ENCODE results near the gene DAD1. TPM values are rescaled to one million over a fixed set of nuclear protein-coding genes. Genes with fewer than 3 reads are reported as not detected.
A peak's percentile ranks its signal among the peaks of the same experiment; 100 is the strongest.

Gene DAD1
- total RNA-seq, 1 donor from 2014 or later = 223 TPM

- no peak for TF ChIP-seq CTCF (IDR thresholded peaks at IDR 0.05)
- DNase-seq (ENCODE audit: extremely low spot score, unreplicated experiment) = no peak
- H3K4me3 Mint-ChIP-seq (ENCODE audit: unreplicated experiment) = peak overlapping the region; percentile 98
- peak overlapping the region; percentile 97 for H3K27ac Mint-ChIP-seq (ENCODE audit: unreplicated experiment)
- no peaks in the 10 kb centered on the region for H3K9me3 Mint-ChIP-seq (ENCODE audit: unreplicated experiment)
- H3K4me1 Mint-ChIP-seq (ENCODE audit: unreplicated experiment) = peaks cover 34% of the 10 kb centered on the region
- H3K27me3 Mint-ChIP-seq (ENCODE audit: unreplicated experiment) = peaks cover 12% of the 10 kb centered on the region
- H3K36me3 Mint-ChIP-seq (ENCODE audit: unreplicated experiment) = peaks cover 25% of the 10 kb centered on the region
These were observed 10.3 kb upstream of the DAD1 start for GRCh38 chr14:22599349-22599748.

GRCh38 chr14:22598896-22599244, 9.8 kb upstream of the DAD1 start:
- peak overlapping the region; percentile 98 for H3K4me3 Mint-ChIP-seq (ENCODE audit: unreplicated experiment)
- peaks cover 22% of the 10 kb centered on the region for H3K36me3 Mint-ChIP-seq (ENCODE audit: unreplicated experiment)
- H3K4me1 Mint-ChIP-seq (ENCODE audit: unreplicated experiment) = peaks cover 34% of the 10 kb centered on the region
- H3K27ac Mint-ChIP-seq (ENCODE audit: unreplicated experiment) = peak overlapping the region; percentile 97
- DNase-seq (ENCODE audit: extremely low spot score, unreplicated experiment) = no peak
- H3K9me3 Mint-ChIP-seq (ENCODE audit: unreplicated experiment) = no peaks in the 10 kb centered on the region
- peaks cover 17% of the 10 kb centered on the region for H3K27me3 Mint-ChIP-seq (ENCODE audit: unreplicated experiment)
- TF ChIP-seq CTCF (IDR thresholded peaks at IDR 0.05) = peak; percentile 51

- Mint-ChIP-seq H3K27me3 (ENCODE audit: unreplicated experiment) (peaks cover 22% of the 10 kb centered on the region), H3K4me1 (ENCODE audit: unreplicated experiment) (peaks cover 34% of the 10 kb centered on the region)
- TF ChIP-seq CTCF (IDR thresholded peaks at IDR 0.05) = no peak
These were observed 9.3 kb upstream of the DAD1 start, which contains the start of gene ABHD4 for GRCh38 chr14:22598099-22598895. Gene ABHD4, plus strand, starts transcription at chr14:22598300. Its CDS starts 7 bp downstream, at chr14:22598307.

GRCh38 chr14:22597771-22598098, 8.7 kb upstream of the DAD1 start:
- Mint-ChIP-seq H3K9me3 (ENCODE audit: unreplicated experiment) (no peaks in the 10 kb centered on the region), H3K27me3 (ENCODE audit: unreplicated experiment) (peaks cover 28% of the 10 kb centered on the region), H3K27ac (ENCODE audit: unreplicated experiment) (peak overlapping the region; percentile 97), H3K4me1 (ENCODE audit: unreplicated experiment) (peaks cover 34% of the 10 kb centered on the region), H3K36me3 (ENCODE audit: unreplicated experiment) (peaks cover 12% of the 10 kb centered on the region), H3K4me3 (ENCODE audit: unreplicated experiment) (peak overlapping the region; percentile 98)
- TF ChIP-seq CTCF (IDR thresholded peaks at IDR 0.05) = no peak
- DNase-seq (ENCODE audit: extremely low spot score, unreplicated experiment) = no peak

More at GRCh38 chr14:22598099-22598895, 9.3 kb upstream of the DAD1 start, which contains the start of gene ABHD4:
- H3K27ac Mint-ChIP-seq (ENCODE audit: unreplicated experiment) = peak within 1 kb of the TSS; percentile 97
- H3K4me3 Mint-ChIP-seq (ENCODE audit: unreplicated experiment) = peak within 1 kb of the TSS; percentile 98
- H3K9me3 Mint-ChIP-seq (ENCODE audit: unreplicated experiment) = no peaks in the 10 kb centered on the region
- peak; percentile 91 for DNase-seq (ENCODE audit: extremely low spot score, unreplicated experiment)
- peaks cover 16% of the 10 kb centered on the region for H3K36me3 Mint-ChIP-seq (ENCODE audit: unreplicated experiment)

- no peak for TF ChIP-seq CTCF (IDR thresholded peaks at IDR 0.05)
- H3K27ac Mint-ChIP-seq (ENCODE audit: unreplicated experiment) = no peak overlapping the region
- H3K4me3 Mint-ChIP-seq (ENCODE audit: unreplicated experiment) = peak overlapping the region; percentile 98
- no peak for DNase-seq (ENCODE audit: extremely low spot score, unreplicated experiment)
- peaks cover 33% of the 10 kb centered on the region for H3K27me3 Mint-ChIP-seq (ENCODE audit: unreplicated experiment)
- peaks cover 7% of the 10 kb centered on the region for H3K36me3 Mint-ChIP-seq (ENCODE audit: unreplicated experiment)
- H3K4me1 Mint-ChIP-seq (ENCODE audit: unreplicated experiment) = peaks cover 34% of the 10 kb centered on the region
- no peaks in the 10 kb centered on the region for H3K9me3 Mint-ChIP-seq (ENCODE audit: unreplicated experiment)
These were observed 8.2 kb upstream of the DAD1 start for GRCh38 chr14:22597265-22597664.
